Activated CD8-positive, alpha-beta T cell treated with anti-CD3 and anti-CD28 coated beads for 36 hours (primary cell): ENCODE data around the gene FSHR. TPM values are rescaled to one million over a fixed set of nuclear protein-coding genes. Genes with fewer than 3 reads are reported as not detected.

ENCODE experiments used
- ATAC-seq: fragments of 200-7000 bp; cut with Tn5 transposase; one replicate; pipeline ENCODE4 v1.10.0; 2021; ENCODE audit warnings: mild to moderate bottlenecking, moderate library complexity
- CTCF ChIA-PET: fragments of 350-600 bp; sonication (Branson Sonifier 250); formaldehyde crosslinking; loops from one replicate; lab custom pipeline; 2021; ENCODE audit warnings: antibody characterized with exemption; lab: Charles Lee
- POLR2A ChIA-PET: fragments of 350-600 bp; sonication (Branson Sonifier 250); formaldehyde crosslinking; loops from one replicate; lab custom pipeline; 2021; ENCODE audit warnings: antibody characterized with exemption; lab: Charles Lee
- DNase-seq: peaks from one replicate; pipeline ENCODE4 v3.0.0-alpha.2; 2020
- H3K27ac Mint-ChIP-seq: one replicate; pipeline ENCODE4 v1.8.0; 2021; ENCODE audit warnings: mild to moderate bottlenecking, mixed read lengths
- H3K27me3 Mint-ChIP-seq: one replicate; pipeline ENCODE4 v1.8.0; 2021; ENCODE audit warnings: mixed read lengths
- H3K36me3 Mint-ChIP-seq: one replicate; pipeline ENCODE4 v1.8.0; 2021; ENCODE audit warnings: low read depth, mixed read lengths
- H3K4me1 Mint-ChIP-seq: one replicate; pipeline ENCODE4 v1.8.0; 2021; ENCODE audit warnings: low read depth, mixed read lengths
- H3K4me3 Mint-ChIP-seq: one replicate; pipeline ENCODE4 v1.8.0; 2021; ENCODE audit warnings: mild to moderate bottlenecking, moderate library complexity, mixed read lengths
- H3K9me3 Mint-ChIP-seq: one replicate; pipeline ENCODE4 v1.8.0; 2021; ENCODE audit warnings: mixed read lengths
- CTCF ChIP-seq: fragments of 200-600 bp; IDR thresholded peaks from one replicate; pipeline ENCODE4 v1.8.0; 2022; ENCODE audit warnings: antibody characterized with exemption, mild to moderate bottlenecking
- intact Hi-C: fragments of 100-400 bp; cut with micrococcal nuclease; formaldehyde crosslinking; loops from one replicate; pipeline ENCODE4 v1.10.0; 2022
- total RNA-seq, 2 experiments: library from RNA; stranded (reverse); gene quantifications; one replicate each; pipeline ENCODE4 v1.2.3, GENCODE V29; 2021

FSHR gene
- total RNA-seq, 2 experiments from 2014 or later: not detected

- CTCF ChIA-PET: no interaction called here
- H3K27me3 Mint-ChIP-seq: peaks cover 2% of the 10 kb centered on the region
- POLR2A ChIA-PET: no interaction called here
- TF ChIP-seq CTCF: no peak
- no peak for DNase-seq
- H3K27ac Mint-ChIP-seq: no peak overlapping the region
- H3K4me3 Mint-ChIP-seq: no peak overlapping the region
- H3K9me3 Mint-ChIP-seq: no peaks in the 10 kb centered on the region
- no peaks in the 10 kb centered on the region for H3K4me1 Mint-ChIP-seq
- no peaks in the 10 kb centered on the region for H3K36me3 Mint-ChIP-seq
- ATAC-seq: no peak
- intact Hi-C loops: no loop called here
These were observed 199.4 kb downstream of the FSHR start for GRCh38 chr2:48954935-48955334.

- intact Hi-C loops: no loop called here
- no peak for DNase-seq
- H3K27me3 Mint-ChIP-seq: peaks cover 2% of the 10 kb centered on the region
- H3K4me1 Mint-ChIP-seq: no peaks in the 10 kb centered on the region
- TF ChIP-seq CTCF: no peak
- ATAC-seq: no peak
- H3K9me3 Mint-ChIP-seq: no peaks in the 10 kb centered on the region
- no peak overlapping the region for H3K27ac Mint-ChIP-seq
- no peaks in the 10 kb centered on the region for H3K36me3 Mint-ChIP-seq
- H3K4me3 Mint-ChIP-seq: no peak overlapping the region
- ChIA-PET POLR2A (no interaction called here), CTCF (no interaction called here)
These were observed 200.0 kb downstream of the FSHR start for GRCh38 chr2:48954311-48954710.

GRCh38 chr2:48952614-48953013, 201.7 kb downstream of the FSHR start:
- ATAC-seq (no peak), DNase-seq (no peak)
- H3K4me1 Mint-ChIP-seq: no peaks in the 10 kb centered on the region
- ChIA-PET POLR2A (no interaction called here), CTCF (no interaction called here)
- intact Hi-C loops: no loop called here
- H3K27me3 Mint-ChIP-seq: peaks cover 2% of the 10 kb centered on the region
- no peak overlapping the region for H3K27ac Mint-ChIP-seq
- no peak overlapping the region for H3K4me3 Mint-ChIP-seq
- H3K36me3 Mint-ChIP-seq: no peaks in the 10 kb centered on the region
- TF ChIP-seq CTCF: no peak
- H3K9me3 Mint-ChIP-seq: no peaks in the 10 kb centered on the region

GRCh38 chr2:48952143-48952542, 202.2 kb downstream of the FSHR start:
- no peak for DNase-seq
- no peak for TF ChIP-seq CTCF
- H3K27me3 Mint-ChIP-seq: peaks cover under 1% of the 10 kb centered on the region
- no peak overlapping the region for H3K27ac Mint-ChIP-seq
- H3K9me3 Mint-ChIP-seq: no peaks in the 10 kb centered on the region
- no peak overlapping the region for H3K4me3 Mint-ChIP-seq
- ATAC-seq: no peak
- no peaks in the 10 kb centered on the region for H3K36me3 Mint-ChIP-seq
- CTCF ChIA-PET: interaction anchor here (0.6 kb wide), 1 partner anchor 1450 kb away, joined by 3 read pairs; no protein-coding TSS in a partner anchor
- no peaks in the 10 kb centered on the region for H3K4me1 Mint-ChIP-seq
- POLR2A ChIA-PET: no interaction called here
- intact Hi-C loops: no loop called here

- H3K27me3 Mint-ChIP-seq: peaks cover 2% of the 10 kb centered on the region
- no peak for DNase-seq
- no peaks in the 10 kb centered on the region for H3K36me3 Mint-ChIP-seq
- no peaks in the 10 kb centered on the region for H3K9me3 Mint-ChIP-seq
- no peak overlapping the region for H3K27ac Mint-ChIP-seq
- CTCF ChIA-PET: interaction anchor here (0.8 to 1.1 kb wide), 2 partner anchors 1454 to 1543 kb away, joined by 4 to 5 read pairs; no protein-coding TSS in a partner anchor
- no peak overlapping the region for H3K4me3 Mint-ChIP-seq
- no peak for TF ChIP-seq CTCF
- no peak for ATAC-seq
- intact Hi-C loops: loop anchor here (10.0 kb wide), 1 partner anchor 1196 kb away; no protein-coding TSS in a partner anchor
- POLR2A ChIA-PET: no interaction called here
- no peaks in the 10 kb centered on the region for H3K4me1 Mint-ChIP-seq
These were observed 205.8 kb downstream of the FSHR start for GRCh38 chr2:48948400-48949125.
